Measurements from ENCODE around the gene FAM3D.

FAM3D gene

DNA sequence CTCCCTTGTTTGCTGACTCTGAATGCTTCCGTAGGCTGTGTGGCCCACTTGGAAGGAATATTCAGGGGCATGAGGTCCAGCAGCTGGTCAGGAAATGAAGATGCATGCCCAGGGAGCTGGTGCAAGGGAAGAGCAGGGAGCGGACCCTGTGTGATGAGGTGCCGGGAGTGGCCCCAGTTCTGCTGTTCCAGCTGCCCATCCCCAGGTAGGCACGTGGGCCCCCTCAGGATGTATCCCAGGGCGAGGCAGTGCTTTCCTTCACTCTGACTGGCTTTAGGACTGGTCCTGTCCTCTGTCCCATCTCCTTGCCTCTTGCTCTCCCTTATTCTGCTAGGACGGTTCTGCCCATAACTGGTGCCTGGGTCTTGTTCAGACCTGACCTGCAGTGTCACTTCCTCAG is 1.1 kb upstream of the FAM3D start:
- no peaks in the 10 kb centered on the region for H3K4me1 ChIP-seq
- DNase-seq: no peak
- H3K4me3 ChIP-seq (ENCODE audit: low read depth, low read length): no peak overlapping the region
- no peaks in the 10 kb centered on the region for H3K36me3 ChIP-seq
- TF ChIP-seq, protein P1, sequence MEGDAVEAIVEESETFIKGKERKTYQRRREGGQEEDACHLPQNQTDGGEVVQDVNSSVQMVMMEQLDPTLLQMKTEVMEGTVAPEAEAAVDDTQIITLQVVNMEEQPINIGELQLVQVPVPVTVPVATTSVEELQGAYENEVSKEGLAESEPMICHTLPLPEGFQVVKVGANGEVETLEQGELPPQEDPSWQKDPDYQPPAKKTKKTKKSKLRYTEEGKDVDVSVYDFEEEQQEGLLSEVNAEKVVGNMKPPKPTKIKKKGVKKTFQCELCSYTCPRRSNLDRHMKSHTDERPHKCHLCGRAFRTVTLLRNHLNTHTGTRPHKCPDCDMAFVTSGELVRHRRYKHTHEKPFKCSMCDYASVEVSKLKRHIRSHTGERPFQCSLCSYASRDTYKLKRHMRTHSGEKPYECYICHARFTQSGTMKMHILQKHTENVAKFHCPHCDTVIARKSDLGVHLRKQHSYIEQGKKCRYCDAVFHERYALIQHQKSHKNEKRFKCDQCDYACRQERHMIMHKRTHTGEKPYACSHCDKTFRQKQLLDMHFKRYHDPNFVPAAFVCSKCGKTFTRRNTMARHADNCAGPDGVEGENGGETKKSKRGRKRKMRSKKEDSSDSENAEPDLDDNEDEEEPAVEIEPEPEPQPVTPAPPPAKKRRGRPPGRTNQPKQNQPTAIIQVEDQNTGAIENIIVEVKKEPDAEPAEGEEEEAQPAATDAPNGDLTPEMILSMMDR (IDR thresholded peaks at IDR 0.05; ENCODE audit: low read depth, low read length): no peak
- H3K9me3 ChIP-seq: no peaks in the 10 kb centered on the region
- H3K27me3 ChIP-seq: no peaks in the 10 kb centered on the region

DNA sequence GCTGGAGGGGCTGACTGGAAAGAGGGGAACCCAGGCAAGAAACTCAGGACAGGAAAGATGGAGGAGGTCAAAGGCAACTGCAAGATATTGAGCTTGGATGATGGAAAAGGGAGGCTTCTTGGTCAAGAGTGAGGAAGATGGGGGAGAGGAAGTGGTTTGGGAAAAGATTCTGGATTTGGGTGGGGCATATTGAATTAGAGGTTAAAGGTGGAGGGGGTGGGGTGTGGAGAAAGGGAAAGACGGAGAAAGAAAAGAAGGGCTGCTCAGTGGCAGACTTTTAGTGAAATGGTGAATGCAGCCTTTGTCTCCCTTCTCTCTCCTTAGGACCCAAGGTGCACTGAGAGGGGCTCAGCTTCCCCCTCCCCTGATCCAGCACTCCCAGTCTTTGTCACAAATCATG is 655 bp upstream of the FAM3D start:
- Histone ChIP-seq H3K9me3 (no peaks in the 10 kb centered on the region), H3K4me3 (ENCODE audit: low read depth, low read length) (no peak overlapping the region), H3K27me3 (no peaks in the 10 kb centered on the region), H3K4me1 (no peaks in the 10 kb centered on the region), H3K36me3 (no peaks in the 10 kb centered on the region)
- TF ChIP-seq, protein P1 (IDR thresholded peaks at IDR 0.05; ENCODE audit: low read depth, low read length): no peak
- no peak for DNase-seq

- Histone ChIP-seq H3K36me3 (no peaks in the 10 kb centered on the region), H3K9me3 (no peaks in the 10 kb centered on the region), H3K4me3 (ENCODE audit: low read depth, low read length) (no peak overlapping the region), H3K4me1 (no peaks in the 10 kb centered on the region), H3K27me3 (no peaks in the 10 kb centered on the region)
- TF ChIP-seq, protein P1 (IDR thresholded peaks at IDR 0.05; ENCODE audit: low read depth, low read length): no peak
- no peak for DNase-seq
These were observed 1.2 kb downstream of the FAM3D start for GRCh38 chr3:58665405-58665804.

GRCh38 chr3:58664611-58665010 is 2.0 kb downstream of the FAM3D start:
- DNase-seq: no peak
- Histone ChIP-seq H3K27me3 (no peaks in the 10 kb centered on the region), H3K36me3 (no peaks in the 10 kb centered on the region), H3K4me1 (no peaks in the 10 kb centered on the region), H3K9me3 (no peaks in the 10 kb centered on the region), H3K4me3 (ENCODE audit: low read depth, low read length) (no peak overlapping the region)
- TF ChIP-seq, protein P1 (IDR thresholded peaks at IDR 0.05; ENCODE audit: low read depth, low read length): no peak

GRCh38 chr3:58661836-58662420 is 4.6 kb downstream of the FAM3D start:
- TF ChIP-seq, protein P1 (IDR thresholded peaks at IDR 0.05; ENCODE audit: low read depth, low read length): no peak
- H3K36me3 ChIP-seq: no peaks in the 10 kb centered on the region
- DNase-seq: no peak
- H3K4me3 ChIP-seq (ENCODE audit: low read depth, low read length): no peak overlapping the region
- no peaks in the 10 kb centered on the region for H3K9me3 ChIP-seq
- no peaks in the 10 kb centered on the region for H3K27me3 ChIP-seq
- no peaks in the 10 kb centered on the region for H3K4me1 ChIP-seq

DNA sequence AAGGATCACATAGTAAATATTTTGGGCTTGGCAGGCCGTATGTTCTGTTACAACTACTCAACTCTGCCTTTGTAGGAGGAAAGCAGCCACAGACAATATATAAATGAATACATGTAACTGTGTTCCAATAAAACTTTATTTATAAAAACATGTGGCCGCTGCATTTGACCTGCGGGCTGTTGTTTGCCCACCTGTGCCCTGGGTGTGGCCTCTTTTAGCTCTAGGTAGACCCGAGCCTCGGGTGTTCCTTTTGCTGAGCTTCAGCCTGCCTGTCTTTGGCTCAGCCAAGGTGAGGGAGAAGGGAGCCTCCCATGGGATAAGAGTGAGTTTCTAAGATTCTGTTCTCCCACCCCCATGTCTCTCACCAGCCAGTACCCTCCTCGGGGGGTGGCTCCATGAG is 5.6 kb downstream of the FAM3D start:
- DNase-seq: no peak
- no peaks in the 10 kb centered on the region for H3K27me3 ChIP-seq
- no peaks in the 10 kb centered on the region for H3K36me3 ChIP-seq
- no peaks in the 10 kb centered on the region for H3K9me3 ChIP-seq
- H3K4me3 ChIP-seq (ENCODE audit: low read depth, low read length): no peak overlapping the region
- no peaks in the 10 kb centered on the region for H3K4me1 ChIP-seq
- TF ChIP-seq, protein P1 (IDR thresholded peaks at IDR 0.05; ENCODE audit: low read depth, low read length): no peak
